CD4-positive, alpha-beta T cell treated with Interleukin-2 at 100 ng/mL for 4 hours (primary cell): ENCODE measurements around the gene PPP1R1A.

ENCODE experiments used
- DNase-seq: peaks from one replicate; pipeline ENCODE4 v3.0.0-alpha.2; 2020; ENCODE audit warnings: low spot score

Gene PPP1R1A

DNA sequence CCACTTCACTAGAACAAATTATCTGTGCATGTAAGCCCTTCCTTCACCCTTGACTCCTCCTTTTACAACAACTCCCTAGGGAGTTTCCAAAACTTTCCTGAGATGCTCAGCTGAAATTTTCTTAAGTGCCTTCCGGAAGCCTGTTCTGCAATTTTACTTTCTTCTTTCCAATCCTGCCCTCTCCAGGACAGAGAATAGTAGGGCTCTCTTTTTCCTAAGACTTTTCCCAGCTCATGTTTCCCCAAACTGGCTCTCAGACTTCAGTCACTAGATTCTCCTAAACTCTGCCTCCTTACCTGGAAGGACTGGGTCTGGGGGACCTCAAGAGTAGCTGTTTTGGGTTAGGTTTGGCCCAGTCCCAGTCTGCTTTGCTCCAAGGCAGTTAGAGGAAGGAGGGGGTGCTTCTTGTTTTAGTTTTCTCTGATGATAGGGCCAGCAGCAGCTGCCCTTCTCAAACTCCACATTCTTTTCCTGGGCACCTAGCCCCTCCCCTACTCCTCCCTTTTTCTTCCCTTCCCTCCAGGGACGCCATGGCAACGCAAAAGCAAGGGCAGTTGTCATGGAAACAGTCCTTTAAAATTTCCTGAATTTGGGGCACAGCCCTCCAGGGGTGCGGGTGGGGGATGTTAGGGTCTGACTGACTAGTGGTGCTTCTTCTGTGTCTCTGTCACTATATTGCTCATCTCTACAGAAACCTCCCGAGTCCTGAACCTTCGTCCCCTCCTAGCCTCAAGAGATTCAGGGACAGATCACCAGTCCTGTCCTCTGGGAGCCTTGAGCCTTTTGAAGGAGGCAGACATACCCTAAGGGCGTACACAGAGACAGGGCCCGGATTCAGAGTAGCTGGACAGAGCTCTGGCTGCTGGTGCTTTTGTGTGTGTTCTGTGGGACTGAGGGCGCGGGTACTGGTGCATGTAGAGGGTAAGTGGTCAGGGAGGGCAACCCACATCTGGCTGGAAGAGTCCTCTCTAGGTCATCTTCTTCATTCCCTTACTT, 17.0 kb downstream of the PPP1R1A start:
- DNase-seq = no peak

DNA sequence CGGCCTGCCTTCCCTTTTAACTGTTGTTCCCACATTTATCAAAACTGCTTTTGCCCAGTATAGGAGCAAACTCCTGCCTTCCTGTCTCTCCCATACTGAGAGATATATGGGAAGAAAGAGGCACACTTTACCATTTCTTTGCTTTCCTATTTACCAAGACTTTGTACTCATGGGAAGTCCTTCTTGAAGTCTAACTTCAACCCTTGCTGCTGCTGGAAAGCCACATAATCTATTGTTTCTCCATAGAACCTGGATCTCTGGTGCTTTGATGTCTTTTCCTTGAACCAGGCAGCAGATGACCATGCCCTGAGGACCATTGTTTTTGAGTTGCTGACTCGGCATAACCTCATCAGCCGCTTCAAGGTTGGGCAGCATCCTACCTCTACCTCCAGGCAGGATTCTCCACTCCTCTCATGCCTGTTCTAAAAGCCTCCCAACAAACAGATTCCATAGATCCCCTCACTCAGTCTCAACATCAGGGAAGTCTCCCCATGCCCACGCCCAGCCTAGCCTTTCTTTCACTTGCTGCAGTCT, 18.4 kb downstream of the PPP1R1A start:
- no peak for DNase-seq

DNA sequence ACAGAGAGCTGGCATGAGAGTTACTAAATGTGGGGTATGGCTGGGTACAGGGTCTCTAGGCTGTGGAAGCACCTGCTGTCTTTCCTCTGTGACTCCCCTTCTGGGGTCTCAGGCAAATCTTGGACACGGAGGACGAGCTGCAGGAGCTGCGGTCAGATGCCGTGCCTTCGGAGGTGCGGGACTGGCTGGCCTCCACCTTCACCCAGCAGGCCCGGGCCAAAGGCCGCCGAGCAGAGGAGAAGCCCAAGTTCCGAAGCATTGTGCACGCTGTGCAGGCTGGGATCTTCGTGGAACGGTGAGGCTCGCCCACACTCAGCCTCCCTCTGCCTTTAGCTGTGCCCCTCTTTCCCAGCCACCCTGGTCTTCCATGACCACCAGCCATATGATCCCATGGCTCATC, 19.4 kb downstream of the PPP1R1A start:
- DNase-seq = no peak

- DNase-seq = no peak
Observed at GRCh38 chr12:54566792-54567191, 21.7 kb downstream of the PPP1R1A start.

GRCh38 chr12:54565986-54566544, 22.4 kb downstream of the PPP1R1A start:
- no peak for DNase-seq

DNA sequence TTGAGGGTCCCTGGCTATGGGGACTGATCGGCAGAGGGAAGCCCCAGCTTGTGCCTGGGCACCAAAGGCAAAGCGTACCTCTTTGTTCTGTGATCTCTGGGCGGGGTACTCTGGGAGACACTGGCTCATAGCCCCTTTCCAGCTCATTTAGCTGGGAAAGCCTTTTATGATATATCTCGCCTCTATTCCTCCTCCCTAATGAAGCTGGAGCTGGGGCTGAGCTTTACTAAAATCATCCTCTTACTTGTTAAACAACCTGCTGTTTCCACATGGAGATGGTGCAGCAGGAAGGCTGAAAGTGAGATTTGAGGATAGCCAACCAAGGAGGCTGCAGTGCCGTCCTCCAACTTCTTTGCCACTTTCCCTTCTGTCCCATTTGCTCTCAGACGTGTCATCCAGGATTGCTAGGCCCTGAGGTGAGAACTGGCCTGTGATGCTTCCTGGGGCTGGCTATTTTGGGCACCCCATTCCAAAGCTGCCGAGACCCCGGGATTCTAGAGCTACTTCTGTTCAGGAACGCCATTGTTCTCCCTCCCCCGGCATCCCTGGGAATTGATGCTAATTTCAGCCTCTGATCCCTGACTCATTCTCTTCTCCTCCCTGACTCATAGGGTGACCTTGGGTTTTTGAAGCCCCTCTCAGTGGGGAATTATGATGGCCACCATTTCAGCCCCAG, 23.0 kb downstream of the PPP1R1A start:
- DNase-seq = no peak

GRCh38 chr12:54564768-54565167, 23.7 kb downstream of the PPP1R1A start:
- no peak for DNase-seq

- no peak for DNase-seq
Observed at GRCh38 chr12:54563787-54564186, 24.7 kb downstream of the PPP1R1A start.

DNA sequence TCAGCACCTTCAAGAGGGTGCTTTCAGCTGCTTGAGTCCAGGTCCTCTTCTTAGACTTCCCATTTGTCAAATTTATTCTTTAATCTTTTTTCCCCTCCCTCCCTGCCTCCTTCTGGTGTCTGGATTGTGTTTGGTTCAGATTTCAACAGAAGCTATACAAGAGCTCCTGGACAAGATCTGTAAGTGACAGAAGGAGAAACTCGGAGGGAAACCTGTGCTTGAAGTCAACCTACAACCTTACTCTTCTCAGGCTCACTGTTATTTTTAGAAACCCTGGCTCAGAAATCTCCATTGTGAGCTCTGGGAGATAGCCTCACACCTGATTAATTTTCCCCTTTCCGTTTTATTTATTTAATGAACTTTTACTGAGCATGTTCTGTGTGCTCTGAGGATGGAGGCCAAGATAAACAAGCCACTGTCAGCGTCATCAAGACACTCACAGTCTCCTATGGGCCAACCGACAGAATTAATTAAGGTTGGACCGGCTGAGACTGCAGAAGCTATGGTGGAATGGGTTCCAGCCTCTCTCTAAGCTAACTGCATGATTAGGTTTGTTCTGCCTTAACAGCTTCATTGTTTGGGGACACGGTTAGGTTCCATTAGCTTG, 25.6 kb downstream of the PPP1R1A start:
- DNase-seq = no peak

DNA sequence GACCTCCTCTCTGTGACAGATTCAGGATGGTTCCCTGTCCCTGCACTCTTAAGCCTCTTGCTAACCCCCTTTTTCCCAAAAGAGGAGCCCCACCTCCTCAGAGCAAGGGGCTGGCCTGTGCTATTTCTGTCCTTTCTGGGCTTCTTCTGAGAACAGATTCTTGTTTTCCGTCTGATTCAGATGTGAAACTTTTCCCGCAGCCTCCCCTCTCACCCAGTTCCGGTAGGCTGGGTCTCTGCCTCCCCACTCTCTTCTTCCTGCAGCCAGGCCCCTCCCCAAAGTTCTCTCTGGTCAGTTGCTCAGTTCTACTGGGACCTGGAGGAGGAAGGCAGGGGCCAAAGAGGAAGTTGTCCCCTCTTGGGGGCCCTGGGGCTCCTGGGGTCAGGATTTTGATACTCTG, 27.3 kb downstream of the PPP1R1A start:
- no peak for DNase-seq

GRCh38 chr12:54560374-54560858, 28.0 kb downstream of the PPP1R1A start:
- peak; percentile 89 for DNase-seq

DNA sequence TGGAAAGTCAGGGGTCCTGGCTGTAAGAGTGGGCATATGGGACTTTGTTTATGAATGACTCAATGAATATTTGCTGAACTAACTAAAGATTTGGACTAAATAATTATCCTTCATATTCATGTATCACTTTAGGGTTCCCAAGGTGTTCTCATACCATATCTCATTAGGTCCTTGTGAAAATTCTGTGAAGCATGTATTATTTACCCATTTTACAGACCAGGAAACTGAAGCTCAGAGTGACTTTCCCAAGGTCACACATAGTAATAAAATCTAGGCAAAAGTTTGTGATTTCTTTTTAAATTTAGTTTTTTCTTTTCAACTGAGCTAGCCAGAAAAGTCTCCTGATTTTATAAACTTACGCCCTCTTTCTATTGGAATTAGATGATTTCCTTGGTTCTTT, 29.7 kb downstream of the PPP1R1A start:
- DNase-seq = no peak

DNA sequence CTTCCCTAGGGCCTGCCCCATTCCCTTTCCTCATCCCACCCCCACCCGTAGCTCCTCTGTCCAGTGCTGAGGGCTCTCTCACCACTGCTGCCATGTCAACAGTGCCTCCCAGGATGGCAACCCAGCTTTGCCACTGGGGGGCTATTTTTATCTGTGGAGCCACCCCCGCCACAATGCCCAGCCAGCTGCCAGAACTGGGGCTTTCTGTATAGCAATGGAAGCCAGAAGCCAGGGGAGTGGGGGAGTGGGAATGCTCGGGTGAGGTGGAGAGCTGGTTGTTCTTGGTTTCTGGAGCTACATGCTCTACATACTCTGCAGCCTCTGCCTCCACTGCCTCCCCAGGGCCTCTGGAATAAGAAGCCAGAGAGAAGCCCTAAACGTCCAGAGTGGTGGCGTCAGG, 30.1 kb downstream of the PPP1R1A start:
- DNase-seq = no peak

DNA sequence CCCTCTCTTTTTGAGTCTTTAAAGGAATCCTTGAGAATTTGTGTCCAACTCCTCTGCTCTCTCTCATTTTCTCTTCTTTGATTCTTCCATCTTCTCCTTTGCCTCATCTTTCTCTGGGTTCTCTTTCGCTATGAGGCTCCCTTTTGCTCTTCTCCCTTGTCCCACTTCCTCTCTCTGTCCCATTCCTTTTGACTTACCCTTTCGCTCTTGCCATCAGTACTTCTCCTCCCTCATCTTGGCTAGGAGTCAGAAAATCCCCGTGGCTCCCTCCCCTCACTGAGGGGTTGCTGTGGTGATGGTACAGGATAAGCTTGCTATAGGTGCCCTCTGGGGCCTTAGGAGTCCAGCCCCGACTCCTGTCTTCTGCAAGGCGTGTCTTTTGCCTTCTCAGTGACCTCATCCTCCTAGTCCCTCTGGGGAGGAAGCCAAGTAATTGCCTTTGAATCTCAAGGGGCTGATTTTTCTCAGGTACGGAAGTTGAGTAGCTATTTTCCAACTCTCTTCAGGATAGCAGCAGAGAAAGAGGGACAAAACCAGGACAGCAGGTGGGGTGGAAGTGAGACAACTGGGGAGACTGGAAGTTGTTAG, 32.7 kb downstream of the PPP1R1A start:
- DNase-seq = no peak

DNA sequence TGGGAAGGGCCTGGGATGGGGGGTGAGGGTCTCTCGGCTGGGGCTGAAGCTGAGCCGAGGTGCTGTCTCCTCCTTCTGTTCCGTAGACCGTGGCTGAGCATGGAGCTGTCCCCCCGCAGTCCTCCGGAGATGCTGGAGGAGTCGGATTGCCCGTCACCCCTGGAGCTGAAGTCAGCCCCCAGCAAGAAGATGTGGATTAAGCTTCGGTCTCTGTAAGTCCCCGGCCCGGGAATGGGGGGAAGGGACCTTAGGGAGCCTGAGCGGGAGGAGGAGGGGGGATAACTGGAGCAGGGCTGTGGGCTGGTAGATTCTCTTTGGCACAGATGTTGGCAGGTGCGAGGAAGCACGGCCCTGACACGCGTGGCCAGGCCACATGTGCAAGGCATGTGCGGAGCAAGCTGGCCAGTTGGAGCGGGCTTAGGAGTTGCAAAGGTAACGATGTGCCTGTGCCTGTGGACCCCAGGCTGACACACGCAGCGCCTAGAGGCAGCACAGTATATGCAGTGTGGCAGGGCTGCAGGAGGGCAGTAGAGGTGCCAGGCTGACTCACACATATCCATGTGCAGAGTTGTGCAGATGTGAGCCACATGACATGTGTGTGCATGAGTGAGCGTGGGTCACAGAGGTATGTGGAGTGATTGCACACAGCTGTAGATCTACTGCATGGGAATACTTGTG, 38.5 kb downstream of the PPP1R1A start:
- peak; percentile 8 for DNase-seq

DNA sequence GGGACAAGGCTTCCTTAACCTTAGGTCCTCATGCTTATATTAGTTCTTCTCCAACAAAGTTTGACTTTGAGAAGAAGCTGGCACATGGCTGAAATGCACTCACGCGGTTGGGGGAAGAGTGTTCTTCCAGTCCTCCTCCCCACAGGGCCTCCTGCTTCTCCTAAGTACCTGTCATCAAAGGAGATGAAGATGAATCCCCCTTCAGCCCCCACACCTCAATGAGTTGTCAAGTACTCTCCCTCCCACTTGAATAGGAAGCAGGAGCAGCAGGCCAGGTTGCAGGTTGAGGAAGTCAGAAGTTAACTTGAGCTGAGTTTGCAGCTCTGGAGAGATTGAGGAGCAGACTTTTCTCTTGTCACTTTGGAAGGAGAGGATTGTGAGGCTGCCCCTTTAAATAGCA, 41.9 kb downstream of the PPP1R1A start:
- DNase-seq = no peak

- DNase-seq = no peak
Observed at GRCh38 chr12:54544743-54545142, 43.7 kb downstream of the PPP1R1A start.

DNA sequence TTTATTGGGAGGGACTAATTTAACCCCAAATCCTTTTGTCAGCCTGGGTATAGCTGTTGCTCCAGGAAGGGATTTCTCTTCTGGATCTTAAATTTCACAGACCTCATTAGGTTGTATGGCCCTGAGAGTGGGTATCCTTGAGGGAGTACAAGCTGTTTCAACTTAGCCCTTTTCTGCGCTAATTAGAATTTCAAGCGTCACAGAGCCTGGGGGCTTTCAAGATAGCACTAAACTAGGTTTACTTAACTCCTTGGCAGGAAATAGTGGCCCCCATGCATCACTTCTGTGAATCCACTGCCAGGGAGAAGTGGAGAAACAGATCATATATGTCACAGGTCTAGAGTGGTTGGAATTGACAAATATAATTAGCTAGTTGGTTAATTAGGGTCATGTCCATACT, 44.9 kb downstream of the PPP1R1A start:
- DNase-seq = no peak

GRCh38 chr12:54541751-54542290, 46.6 kb downstream of the PPP1R1A start:
- DNase-seq = no peak

DNA sequence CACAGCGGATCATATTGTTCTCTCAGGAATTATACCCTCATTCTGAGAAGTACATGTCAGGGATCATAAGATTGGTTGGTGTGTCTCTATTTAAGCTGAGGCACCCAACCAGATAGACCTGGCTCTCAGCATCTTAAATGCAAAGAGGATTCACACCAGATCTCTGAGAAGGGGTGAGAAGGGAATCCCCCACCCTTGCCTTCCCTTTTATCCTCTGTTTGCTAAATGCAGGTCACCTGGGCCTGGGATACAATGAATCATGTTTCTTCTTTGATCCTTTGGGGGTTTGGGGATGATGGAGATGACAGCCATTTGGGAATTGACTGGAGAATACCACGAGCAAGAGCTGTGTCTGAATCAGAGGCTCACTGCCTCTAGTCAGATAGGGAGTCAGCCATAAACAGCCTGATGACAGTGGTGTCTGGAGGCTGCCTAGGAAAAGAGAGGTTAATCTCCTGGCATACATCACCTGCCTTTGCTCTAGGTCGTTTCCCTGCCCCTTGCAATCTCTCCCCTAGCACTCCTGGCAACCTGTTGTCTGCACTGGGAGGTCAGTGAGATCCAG, 50.2 kb downstream of the PPP1R1A start:
- DNase-seq = no peak

GRCh38 chr12:54535474-54535873, 53.0 kb downstream of the PPP1R1A start:
- DNase-seq = no peak
